Gastroesophageal sphincter (tissue), 3 donors: ENCODE measurements around the gene CFAP47.

ENCODE experiments used
- EP300 ChIP-seq: sonication (generic); formaldehyde crosslinking; IDR thresholded peaks from one replicate; pipeline ENCODE4 v1.6.1; 2017; ENCODE audit warnings: antibody characterized with exemption, mild to moderate bottlenecking
- POLR2A ChIP-seq, 2 donors: fragments of 450-650 bp; IDR thresholded peaks; one replicate each; pipeline ENCODE4 v1.6.1; 2017; ENCODE audit warnings: antibody characterized with exemption in 2 of 2, mild to moderate bottlenecking in 2 of 2, moderate library complexity in 1 of 2
- TF ChIP-seq, protein P1 (sequence below), 4 experiments: fragments of 200-600 bp in 2 of 4; fragments of 450-650 bp in 2 of 4; sonication (generic) in 1 of 4; IDR thresholded peaks; one replicate each; pipeline ENCODE4 v1.5.1; 2017 to 2019; ENCODE audit warnings: antibody characterized with exemption in 4 of 4, mild to moderate bottlenecking in 2 of 4, moderate library complexity in 2 of 4

DNA sequence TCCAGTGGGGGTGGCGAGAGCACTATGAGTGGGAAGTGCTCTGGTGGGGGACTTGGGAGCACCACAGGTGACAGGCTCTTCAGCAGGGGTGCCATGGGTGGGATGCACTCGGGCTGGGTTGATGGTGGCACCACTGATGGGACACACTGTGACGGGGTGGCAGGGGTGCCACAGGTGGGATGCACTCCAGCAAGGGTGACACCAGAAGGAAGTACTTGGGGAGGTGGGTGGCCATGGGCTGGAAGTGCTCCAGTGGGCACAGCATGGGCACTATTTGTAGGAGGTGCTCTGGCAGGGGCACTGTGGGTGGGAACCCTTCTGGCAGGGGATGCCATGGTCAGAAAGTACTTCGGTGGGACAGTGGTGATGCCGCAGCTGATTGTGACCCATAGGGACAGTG is 346.6 kb downstream of the CFAP47 start:
- TF ChIP-seq EP300: no peak
- no peak for TF ChIP-seq POLR2A (IDR thresholded peaks at IDR 0.05)
- TF ChIP-seq, protein P1, sequence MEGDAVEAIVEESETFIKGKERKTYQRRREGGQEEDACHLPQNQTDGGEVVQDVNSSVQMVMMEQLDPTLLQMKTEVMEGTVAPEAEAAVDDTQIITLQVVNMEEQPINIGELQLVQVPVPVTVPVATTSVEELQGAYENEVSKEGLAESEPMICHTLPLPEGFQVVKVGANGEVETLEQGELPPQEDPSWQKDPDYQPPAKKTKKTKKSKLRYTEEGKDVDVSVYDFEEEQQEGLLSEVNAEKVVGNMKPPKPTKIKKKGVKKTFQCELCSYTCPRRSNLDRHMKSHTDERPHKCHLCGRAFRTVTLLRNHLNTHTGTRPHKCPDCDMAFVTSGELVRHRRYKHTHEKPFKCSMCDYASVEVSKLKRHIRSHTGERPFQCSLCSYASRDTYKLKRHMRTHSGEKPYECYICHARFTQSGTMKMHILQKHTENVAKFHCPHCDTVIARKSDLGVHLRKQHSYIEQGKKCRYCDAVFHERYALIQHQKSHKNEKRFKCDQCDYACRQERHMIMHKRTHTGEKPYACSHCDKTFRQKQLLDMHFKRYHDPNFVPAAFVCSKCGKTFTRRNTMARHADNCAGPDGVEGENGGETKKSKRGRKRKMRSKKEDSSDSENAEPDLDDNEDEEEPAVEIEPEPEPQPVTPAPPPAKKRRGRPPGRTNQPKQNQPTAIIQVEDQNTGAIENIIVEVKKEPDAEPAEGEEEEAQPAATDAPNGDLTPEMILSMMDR (IDR thresholded peaks at IDR 0.05): no peak
